Suprapubic skin (tissue), 4 donors: ENCODE measurements around the gene HPCAL1.

Experiments used
- EP300 ChIP-seq: sonication (generic); formaldehyde crosslinking; IDR thresholded peaks from one replicate; pipeline ENCODE4 v1.6.1; 2017; ENCODE audit warnings: antibody characterized with exemption
- POLR2A ChIP-seq, 2 donors: fragments of 450-650 bp; IDR thresholded peaks; one replicate each; pipeline ENCODE4 v1.6.1; 2017; ENCODE audit warnings: antibody characterized with exemption in 2 of 2, mild to moderate bottlenecking in 2 of 2, moderate library complexity in 2 of 2
- POLR2AphosphoS5 ChIP-seq, 3 donors: sonication (generic); formaldehyde crosslinking; IDR thresholded peaks; one replicate each; pipeline ENCODE4 v1.6.1; 2017; ENCODE audit warnings: antibody characterized with exemption in 3 of 3
- TF ChIP-seq, protein P1 (sequence below), 2 donors: fragments of 200-600 bp in 1 of 2; fragments of 450-650 bp in 1 of 2; sonication (generic) in 1 of 2; IDR thresholded peaks; one replicate each; pipeline ENCODE4 v1.5.1; 2016 to 2019; ENCODE audit warnings: antibody characterized with exemption in 2 of 2, mild to moderate bottlenecking in 1 of 2, moderate library complexity in 1 of 2

DNA sequence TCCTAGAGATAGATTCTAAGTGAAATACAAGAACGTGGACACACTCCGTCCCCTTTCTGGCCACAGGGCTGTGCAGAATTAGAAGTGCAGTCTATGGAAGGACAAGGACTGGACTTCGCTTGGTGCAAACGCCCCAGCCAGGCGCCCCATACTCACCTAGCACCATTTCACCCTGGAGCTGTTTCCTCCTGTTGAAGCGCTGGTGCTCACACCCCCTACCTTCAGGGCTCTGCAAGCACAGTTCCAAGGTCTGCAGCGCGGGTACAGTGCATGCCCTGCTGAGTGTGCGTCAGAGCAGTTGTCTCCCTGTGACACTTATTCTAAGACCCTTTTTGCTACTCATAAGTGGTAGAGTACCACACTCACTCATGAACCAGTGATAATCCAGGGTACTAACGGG is 3.0 kb downstream of the HPCAL1 start:
- TF ChIP-seq, protein P1, sequence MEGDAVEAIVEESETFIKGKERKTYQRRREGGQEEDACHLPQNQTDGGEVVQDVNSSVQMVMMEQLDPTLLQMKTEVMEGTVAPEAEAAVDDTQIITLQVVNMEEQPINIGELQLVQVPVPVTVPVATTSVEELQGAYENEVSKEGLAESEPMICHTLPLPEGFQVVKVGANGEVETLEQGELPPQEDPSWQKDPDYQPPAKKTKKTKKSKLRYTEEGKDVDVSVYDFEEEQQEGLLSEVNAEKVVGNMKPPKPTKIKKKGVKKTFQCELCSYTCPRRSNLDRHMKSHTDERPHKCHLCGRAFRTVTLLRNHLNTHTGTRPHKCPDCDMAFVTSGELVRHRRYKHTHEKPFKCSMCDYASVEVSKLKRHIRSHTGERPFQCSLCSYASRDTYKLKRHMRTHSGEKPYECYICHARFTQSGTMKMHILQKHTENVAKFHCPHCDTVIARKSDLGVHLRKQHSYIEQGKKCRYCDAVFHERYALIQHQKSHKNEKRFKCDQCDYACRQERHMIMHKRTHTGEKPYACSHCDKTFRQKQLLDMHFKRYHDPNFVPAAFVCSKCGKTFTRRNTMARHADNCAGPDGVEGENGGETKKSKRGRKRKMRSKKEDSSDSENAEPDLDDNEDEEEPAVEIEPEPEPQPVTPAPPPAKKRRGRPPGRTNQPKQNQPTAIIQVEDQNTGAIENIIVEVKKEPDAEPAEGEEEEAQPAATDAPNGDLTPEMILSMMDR (IDR thresholded peaks at IDR 0.05) = no peak
- TF ChIP-seq POLR2A (IDR thresholded peaks at IDR 0.05) (no peak), EP300 (no peak), POLR2AphosphoS5 (IDR thresholded peaks at IDR 0.05) (no peak)
